OCI-LY3 (cell line): ENCODE data around the gene SCARF1.

Experiments
- H2AFZ ChIP-seq: fragments of 200-600, 300-600 bp; shearing (Covaris generic); 2 replicates; pipeline ENCODE4 v1.6.0; 2014; ENCODE audit warnings: antibody characterized with exemption, low read depth, low read length
- H3K27ac ChIP-seq: fragments of 200-600, 300-600 bp; sonication (generic); 2 replicates; pipeline ENCODE4 v1.5.1; 2014; ENCODE audit warnings: mild to moderate bottlenecking, low read length, moderate library complexity, mixed read lengths
- H3K27me3 ChIP-seq: fragments of 200-600, 300-600 bp; sonication (generic); 2 replicates; pipeline ENCODE4 v1.6.1; 2014; ENCODE audit warnings: low read depth, low read length, mixed read lengths
- H3K36me3 ChIP-seq: fragments of 200-600, 300-600 bp; sonication (generic); replicated peaks from 2 replicates; pipeline ENCODE3; 2014; ENCODE audit warnings: low read depth, low read length, mixed read lengths
- H3K4me1 ChIP-seq: fragments of 300-600, 200-600 bp; sonication (generic); 2 replicates; pipeline ENCODE4 v1.6.1; 2014; ENCODE audit warnings: low read length, mixed read lengths
- H3K4me2 ChIP-seq: fragments of 200-600, 300-600 bp; sonication (generic); 2 replicates; pipeline ENCODE4 v1.6.1; 2014; ENCODE audit warnings: low read length, mixed read lengths
- H3K4me3 ChIP-seq: fragments of 300-600, 200-600 bp; sonication (generic); 2 replicates; pipeline ENCODE4 v1.5.1; 2014; ENCODE audit warnings: antibody characterized with exemption, mild to moderate bottlenecking, low read length, moderate library complexity
- H3K79me2 ChIP-seq: fragments of 300-600, 200-600 bp; shearing (Covaris generic); 2 replicates; pipeline ENCODE4 v1.6.1; 2014; ENCODE audit warnings: mild to moderate bottlenecking, low read length, mixed read lengths
- H3K9ac ChIP-seq: fragments of 300-600, 200-600 bp; shearing (Covaris generic); 2 replicates; pipeline ENCODE4 v1.6.0; 2014; ENCODE audit warnings: mild to moderate bottlenecking, low read length, moderate library complexity
- H3K9me3 ChIP-seq: fragments of 200-600, 300-600 bp; shearing (Covaris generic); 2 replicates; pipeline ENCODE4 v1.6.1; 2014; ENCODE audit warnings: low read length, mixed read lengths; ENCODE audit not compliant: insufficient read depth
- H4K20me1 ChIP-seq: fragments of 200-600, 300-600 bp; sonication (generic); 2 replicates; pipeline ENCODE4 v1.6.1; 2016; ENCODE audit warnings: low read length, mixed read lengths; ENCODE audit not compliant: insufficient read depth
- EZH2phosphoT487 ChIP-seq: fragments of 200-600 bp; shearing (Covaris generic); IDR thresholded peaks from 2 replicates; pipeline ENCODE4 v1.6.1; 2018; ENCODE audit warnings: antibody characterized with exemption, mixed run types, low read depth
- TF ChIP-seq, protein P1 (sequence below): fragments of 200-600, 300-600 bp; sonication (generic); IDR thresholded peaks from 2 replicates; pipeline ENCODE4 v1.5.1; 2014; ENCODE audit warnings: antibody characterized with exemption, low read length, low read depth

SCARF1 gene

DNA sequence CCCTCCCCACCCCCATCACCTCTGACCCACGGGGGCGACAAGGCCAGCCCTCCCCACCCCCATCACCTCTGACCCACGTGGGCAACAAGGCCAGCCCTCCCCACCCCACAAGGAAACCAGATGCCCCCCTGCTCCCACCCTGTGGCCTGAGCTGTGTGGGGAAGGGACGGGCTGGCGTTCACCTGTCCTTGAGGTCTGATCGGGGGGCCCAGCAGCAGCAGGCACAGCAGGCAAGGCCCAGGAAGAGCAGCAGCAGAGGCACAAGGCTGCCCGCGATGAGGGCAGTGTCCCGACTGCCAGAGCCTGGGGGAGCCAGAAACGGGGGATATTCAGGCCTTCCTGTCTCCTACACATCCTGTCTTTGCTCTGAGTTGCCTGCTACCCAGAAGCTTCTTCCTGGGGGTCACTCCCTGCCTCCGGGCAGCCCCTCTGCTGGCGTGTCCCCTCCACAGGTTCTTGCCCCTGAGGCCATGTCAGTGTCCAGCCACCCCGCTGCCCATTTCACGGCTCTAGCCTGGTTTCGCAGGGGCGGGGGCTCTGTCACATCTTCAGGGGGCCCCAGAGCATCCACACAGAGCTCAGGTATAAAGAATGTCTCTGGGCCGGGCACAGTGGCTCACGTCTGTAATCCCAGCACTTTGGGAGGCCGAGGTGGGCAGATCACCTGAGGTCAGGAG, 6.8 kb downstream of the SCARF1 start:
- H3K9me3 ChIP-seq: no peaks in the 10 kb centered on the region
- H3K4me2 ChIP-seq: no peak overlapping the region
- no peak overlapping the region for H2AFZ ChIP-seq
- no peaks in the 10 kb centered on the region for H3K79me2 ChIP-seq
- H3K27me3 ChIP-seq: no peaks in the 10 kb centered on the region
- H4K20me1 ChIP-seq: no peaks in the 10 kb centered on the region
- H3K9ac ChIP-seq: no peak overlapping the region
- TF ChIP-seq, protein P1, sequence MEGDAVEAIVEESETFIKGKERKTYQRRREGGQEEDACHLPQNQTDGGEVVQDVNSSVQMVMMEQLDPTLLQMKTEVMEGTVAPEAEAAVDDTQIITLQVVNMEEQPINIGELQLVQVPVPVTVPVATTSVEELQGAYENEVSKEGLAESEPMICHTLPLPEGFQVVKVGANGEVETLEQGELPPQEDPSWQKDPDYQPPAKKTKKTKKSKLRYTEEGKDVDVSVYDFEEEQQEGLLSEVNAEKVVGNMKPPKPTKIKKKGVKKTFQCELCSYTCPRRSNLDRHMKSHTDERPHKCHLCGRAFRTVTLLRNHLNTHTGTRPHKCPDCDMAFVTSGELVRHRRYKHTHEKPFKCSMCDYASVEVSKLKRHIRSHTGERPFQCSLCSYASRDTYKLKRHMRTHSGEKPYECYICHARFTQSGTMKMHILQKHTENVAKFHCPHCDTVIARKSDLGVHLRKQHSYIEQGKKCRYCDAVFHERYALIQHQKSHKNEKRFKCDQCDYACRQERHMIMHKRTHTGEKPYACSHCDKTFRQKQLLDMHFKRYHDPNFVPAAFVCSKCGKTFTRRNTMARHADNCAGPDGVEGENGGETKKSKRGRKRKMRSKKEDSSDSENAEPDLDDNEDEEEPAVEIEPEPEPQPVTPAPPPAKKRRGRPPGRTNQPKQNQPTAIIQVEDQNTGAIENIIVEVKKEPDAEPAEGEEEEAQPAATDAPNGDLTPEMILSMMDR: no peak
- TF ChIP-seq EZH2phosphoT487: no peak
- no peaks in the 10 kb centered on the region for H3K36me3 ChIP-seq
- H3K27ac ChIP-seq: no peak overlapping the region
- H3K4me3 ChIP-seq: no peak overlapping the region
- no peaks in the 10 kb centered on the region for H3K4me1 ChIP-seq

DNA sequence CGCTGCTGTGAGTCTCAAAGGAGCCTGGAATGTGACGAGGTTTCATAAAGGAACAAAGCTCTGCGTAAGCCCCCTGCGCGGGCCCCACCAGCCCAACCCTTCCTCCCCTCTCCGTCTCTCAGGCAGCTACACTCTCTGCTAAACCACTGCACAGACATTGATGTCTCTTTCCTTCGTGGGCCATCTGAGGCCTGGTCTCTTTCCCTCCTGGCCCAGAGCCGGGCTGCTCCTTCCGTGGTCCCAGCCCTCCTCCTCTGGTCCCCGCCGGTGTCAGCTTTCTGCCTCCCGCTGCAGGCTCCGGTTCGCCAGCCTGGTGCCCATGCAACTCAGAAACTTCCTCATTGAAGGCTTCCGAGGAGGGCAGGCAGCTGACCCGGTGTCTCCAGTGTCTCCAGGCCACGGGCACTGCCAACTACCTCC, 7.4 kb downstream of the SCARF1 start:
- Histone ChIP-seq H3K9me3 (no peaks in the 10 kb centered on the region), H3K79me2 (no peaks in the 10 kb centered on the region), H3K4me1 (no peaks in the 10 kb centered on the region), H2AFZ (no peak overlapping the region), H3K4me3 (no peak overlapping the region), H3K4me2 (no peak overlapping the region), H3K9ac (no peak overlapping the region), H3K36me3 (no peaks in the 10 kb centered on the region), H3K27me3 (no peaks in the 10 kb centered on the region), H4K20me1 (no peaks in the 10 kb centered on the region), H3K27ac (no peak overlapping the region)
- TF ChIP-seq, protein P1: no peak
- TF ChIP-seq EZH2phosphoT487: no peak

- H3K4me3 ChIP-seq: no peak overlapping the region
- H3K9ac ChIP-seq: no peak overlapping the region
- H3K4me1 ChIP-seq: peaks cover 1% of the 10 kb centered on the region
- H3K27ac ChIP-seq: no peak overlapping the region
- peaks cover 1% of the 10 kb centered on the region for H3K27me3 ChIP-seq
- no peaks in the 10 kb centered on the region for H3K9me3 ChIP-seq
- H3K4me2 ChIP-seq: no peak overlapping the region
- H2AFZ ChIP-seq: no peak overlapping the region
- no peaks in the 10 kb centered on the region for H3K79me2 ChIP-seq
- no peaks in the 10 kb centered on the region for H4K20me1 ChIP-seq
- TF ChIP-seq EZH2phosphoT487: no peak
- TF ChIP-seq, protein P1: no peak
- no peaks in the 10 kb centered on the region for H3K36me3 ChIP-seq
These were observed 8.7 kb downstream of the SCARF1 start for GRCh38 chr17:1636732-1637285.

- H3K4me1 ChIP-seq: peaks cover 7% of the 10 kb centered on the region
- H4K20me1 ChIP-seq: no peaks in the 10 kb centered on the region
- H2AFZ ChIP-seq: no peak overlapping the region
- TF ChIP-seq EZH2phosphoT487: no peak
- TF ChIP-seq, protein P1: no peak
- no peak overlapping the region for H3K4me2 ChIP-seq
- H3K36me3 ChIP-seq: no peaks in the 10 kb centered on the region
- no peaks in the 10 kb centered on the region for H3K9me3 ChIP-seq
- no peaks in the 10 kb centered on the region for H3K79me2 ChIP-seq
- H3K27ac ChIP-seq: no peak overlapping the region
- no peak overlapping the region for H3K4me3 ChIP-seq
- H3K27me3 ChIP-seq: peaks cover 3% of the 10 kb centered on the region
- H3K9ac ChIP-seq: no peak overlapping the region
These were observed 9.7 kb downstream of the SCARF1 start for GRCh38 chr17:1635675-1636465.
